HEK293 (cell line): ENCODE data around the gene ITGA7.

Experiments
- CTCF ChIA-PET: fragments of 350-600 bp; formaldehyde crosslinking; extraction: SDS; loops from one replicate; lab custom pipeline; 2021; ENCODE audit warnings: antibody characterized with exemption; lab: Yijun Ruan, JAX
- POLR2A ChIA-PET: fragments of 300-600 bp; formaldehyde crosslinking; extraction: SDS; loops from one replicate; lab custom pipeline; 2020; ENCODE audit warnings: antibody characterized with exemption, inconsistent platforms; lab: Yijun Ruan, JAX
- H3K27ac ChIP-seq: fragments of 200-500 bp; sonication (Bioruptor generic); 2 replicates; pipeline ENCODE4 v1.5.1; 2014; ENCODE audit warnings: low read depth, low read length, control low read depth, inconsistent platforms; ENCODE audit errors: extremely low read depth
- H3K36me3 ChIP-seq, 2 experiments: fragments of 200-500 bp in 1 of 2; sonication (Bioruptor generic) in 1 of 2; 1 replicate in 1 of 2; 2 replicates in 1 of 2; pipeline ENCODE4 v1.5.1; 2014 to 2017; ENCODE audit warnings: inconsistent platforms in 2 of 2, low read length in 2 of 2; ENCODE audit not compliant: control insufficient read depth in 2 of 2, insufficient read depth in 1 of 2
- H3K4me1 ChIP-seq: fragments of 200-500 bp; sonication (Bioruptor generic); 2 replicates; pipeline ENCODE4 v1.5.1; 2014; ENCODE audit warnings: mild to moderate bottlenecking, low read length, inconsistent platforms; ENCODE audit not compliant: control insufficient read depth, insufficient read depth
- H3K4me3 ChIP-seq: 2 replicates; pipeline ENCODE4 v1.5.1; 2011; ENCODE audit warnings: low read depth, mild to moderate bottlenecking, control low read depth, low read length, moderate library complexity
- H3K9me3 ChIP-seq: fragments of 200-500 bp; sonication (Bioruptor generic); 2 replicates; pipeline ENCODE4 v1.5.1; 2014; ENCODE audit warnings: low read depth, low read length, inconsistent platforms; ENCODE audit not compliant: control insufficient read depth, insufficient read depth
- KLF1 ChIP-seq: fragments of 450-650 bp; formaldehyde crosslinking; IDR thresholded peaks from 2 replicates; pipeline ENCODE4 v1.5.1; 2016; ENCODE audit warnings: missing biosample characterization, missing genetic modification characterization
- KLF10 ChIP-seq: fragments of 450-650 bp; IDR thresholded peaks from 2 replicates; pipeline ENCODE4 v1.5.1; 2018; ENCODE audit warnings: missing biosample characterization, mild to moderate bottlenecking, missing genetic modification characterization
- PRDM4 ChIP-seq: fragments of 450-650 bp; formaldehyde crosslinking; IDR thresholded peaks from 2 replicates; pipeline ENCODE4 v1.5.1; 2017; ENCODE audit warnings: missing biosample characterization, missing genetic modification characterization
- REST ChIP-seq: fragments of 450-650 bp; formaldehyde crosslinking; IDR thresholded peaks from 2 replicates; pipeline ENCODE4 v1.5.1; 2016; ENCODE audit warnings: missing biosample characterization, missing genetic modification characterization
- SALL2 ChIP-seq: fragments of 450-650 bp; formaldehyde crosslinking; IDR thresholded peaks from 2 replicates; pipeline ENCODE4 v1.5.0; 2017; ENCODE audit warnings: missing biosample characterization, mild to moderate bottlenecking, missing genetic modification characterization, borderline replicate concordance
- ZNF10 ChIP-seq: fragments of 450-650 bp; formaldehyde crosslinking; IDR thresholded peaks from 2 replicates; pipeline ENCODE4 v1.5.1; 2017; ENCODE audit warnings: missing biosample characterization, missing genetic modification characterization
- ZNF112 ChIP-seq: fragments of 450-650 bp; formaldehyde crosslinking; IDR thresholded peaks from 2 replicates; pipeline ENCODE4 v1.5.0; 2017; ENCODE audit warnings: missing biosample characterization, missing genetic modification characterization
- ZNF138 ChIP-seq: fragments of 450-650 bp; formaldehyde crosslinking; IDR thresholded peaks from 2 replicates; pipeline ENCODE4 v1.5.1; 2016; ENCODE audit warnings: missing biosample characterization, missing genetic modification characterization, borderline replicate concordance
- ZNF140 ChIP-seq: fragments of 450-650 bp; formaldehyde crosslinking; IDR thresholded peaks from 2 replicates; pipeline ENCODE4 v1.5.1; 2016; ENCODE audit warnings: missing biosample characterization, missing genetic modification characterization
- ZNF157 ChIP-seq: fragments of 450-650 bp; formaldehyde crosslinking; IDR thresholded peaks from 2 replicates; pipeline ENCODE4 v1.5.1; 2016; ENCODE audit warnings: missing biosample characterization, missing genetic modification characterization
- ZNF248 ChIP-seq: fragments of 450-650 bp; formaldehyde crosslinking; IDR thresholded peaks from 2 replicates; pipeline ENCODE4 v1.5.1; 2017; ENCODE audit warnings: missing biosample characterization, missing genetic modification characterization
- ZNF274 ChIP-seq, 2 experiments: fragments of 200-500 bp in 1 of 2; fragments of 450-650 bp in 1 of 2; sonication (Bioruptor generic) in 1 of 2; formaldehyde crosslinking in 1 of 2; IDR thresholded peaks; 2 replicates each; pipeline versions ENCODE4 v1.5.1 to v1.6.1; 2014 to 2016; ENCODE audit warnings: borderline replicate concordance in 1 of 2, inconsistent platforms in 1 of 2, low read length in 1 of 2, missing biosample characterization in 1 of 2, missing genetic modification characterization in 1 of 2
- ZNF280D ChIP-seq: fragments of 450-650 bp; formaldehyde crosslinking; IDR thresholded peaks from 2 replicates; pipeline ENCODE4 v1.5.1; 2016; ENCODE audit warnings: missing biosample characterization, missing genetic modification characterization
- ZNF311 ChIP-seq: fragments of 450-650 bp; formaldehyde crosslinking; IDR thresholded peaks from 2 replicates; pipeline ENCODE4 v1.5.1; 2017; ENCODE audit warnings: missing biosample characterization, missing genetic modification characterization, borderline replicate concordance
- ZNF423 ChIP-seq: fragments of 450-650 bp; formaldehyde crosslinking; IDR thresholded peaks from 2 replicates; pipeline ENCODE4 v1.5.1; 2016; ENCODE audit warnings: missing biosample characterization, missing genetic modification characterization
- ZNF510 ChIP-seq: fragments of 450-650 bp; formaldehyde crosslinking; IDR thresholded peaks from 2 replicates; pipeline ENCODE4 v1.5.1; 2018; ENCODE audit warnings: mild to moderate bottlenecking, missing genetic modification characterization, missing biosample characterization; ENCODE audit not compliant: insufficient replicate concordance
- ZNF518A ChIP-seq: fragments of 450-650 bp; formaldehyde crosslinking; conservative IDR thresholded peaks from 2 replicates; pipeline ENCODE4 v1.5.1; 2016; ENCODE audit warnings: low read depth, missing biosample characterization, missing genetic modification characterization
- ZNF658 ChIP-seq: fragments of 450-650 bp; formaldehyde crosslinking; IDR thresholded peaks from 2 replicates; pipeline ENCODE4; 2016; ENCODE audit warnings: missing biosample characterization, missing genetic modification characterization
- ZNF701 ChIP-seq: fragments of 450-650 bp; formaldehyde crosslinking; IDR thresholded peaks from 2 replicates; pipeline ENCODE4 v1.5.1; 2016; ENCODE audit warnings: missing biosample characterization, missing genetic modification characterization
- ZNF707 ChIP-seq: fragments of 450-650 bp; formaldehyde crosslinking; IDR thresholded peaks from 2 replicates; pipeline ENCODE4 v1.5.1; 2016; ENCODE audit warnings: missing biosample characterization, missing genetic modification characterization
- ZNF76 ChIP-seq: fragments of 450-650 bp; formaldehyde crosslinking; IDR thresholded peaks from 2 replicates; pipeline ENCODE4; 2016; ENCODE audit warnings: low read depth, missing biosample characterization, missing genetic modification characterization, borderline replicate concordance
- ZNF776 ChIP-seq: fragments of 450-650 bp; formaldehyde crosslinking; IDR thresholded peaks from 2 replicates; pipeline ENCODE4 v1.5.0; 2017; ENCODE audit warnings: missing biosample characterization, missing genetic modification characterization, borderline replicate concordance
- ZNF837 ChIP-seq: fragments of 450-650 bp; formaldehyde crosslinking; IDR thresholded peaks from 2 replicates; pipeline ENCODE4 v1.5.1; 2016; ENCODE audit warnings: missing biosample characterization, missing genetic modification characterization
- ZSCAN30 ChIP-seq: fragments of 450-650 bp; IDR thresholded peaks from 2 replicates; pipeline ENCODE4 v1.5.1; 2018; ENCODE audit warnings: missing biosample characterization, mild to moderate bottlenecking, missing genetic modification characterization, moderate library complexity

Gene ITGA7

GRCh38 chr12:55696141-55696540, 11.6 kb downstream of the ITGA7 start (continued):
- TF ChIP-seq REST (no peak), ZNF112 (tag by site-specific recombination) (no peak), ZNF658 (tag by site-specific recombination) (no peak), ZNF274 (IDR thresholded peaks at IDR 0.05; ENCODE audit: low read length) (no peak), ZNF274 (tag by site-specific recombination; IDR thresholded peaks at IDR 0.05; ENCODE audit: borderline replicate concordance) (no peak), ZNF707 (tag by site-specific recombination) (no peak), ZNF280D (no peak), ZNF248 (no peak), ZNF157 (no peak)

- no peak overlapping the region for H3K4me3 ChIP-seq
- no peaks in the 10 kb centered on the region for H3K9me3 ChIP-seq
- H3K27ac ChIP-seq, result no peak overlapping the region
- ChIA-PET CTCF (interaction anchor here (1.3 to 1.7 kb wide), 2 partner anchors 11 to 12 kb away, joined by 6 to 7 read pairs; no protein-coding TSS in a partner anchor), POLR2A (interaction anchor here (0.5 to 0.6 kb wide), 2 partner anchors 9 to 36 kb away, joined by 3 to 4 read pairs; no protein-coding TSS in a partner anchor)
- no peaks in the 10 kb centered on the region for H3K4me1 ChIP-seq
- peaks cover 0 to 6% of the 10 kb centered on the region in 2 experiments; a peak in 1 of 3 replicates for H3K36me3 ChIP-seq
- no peak for TF ChIP-seq SALL2 (tag by site-specific recombination)
- no peak for TF ChIP-seq ZNF10 (tag by site-specific recombination)
- no peak for TF ChIP-seq ZNF311 (tag by site-specific recombination)
- TF ChIP-seq ZNF518A (tag by site-specific recombination), result no peak
- TF ChIP-seq ZSCAN30 (tag by site-specific recombination), result no peak
- TF ChIP-seq ZNF423, result no peak
- TF ChIP-seq ZNF138 (tag by site-specific recombination), result no peak
- TF ChIP-seq ZNF510 (tag by site-specific recombination), result no peak
- no peak for TF ChIP-seq ZNF140
- no peak for TF ChIP-seq ZNF837 (tag by site-specific recombination)
- TF ChIP-seq KLF1 (tag by site-specific recombination), result no peak
- TF ChIP-seq ZNF76, result no peak
- TF ChIP-seq PRDM4 (tag by site-specific recombination), result no peak
- no peak for TF ChIP-seq ZNF776 (tag by site-specific recombination)
- no peak for TF ChIP-seq ZNF701 (tag by site-specific recombination)
- no peak for TF ChIP-seq KLF10 (tag by site-specific recombination)
Measured at GRCh38 chr12:55695349-55695748, 12.4 kb downstream of the ITGA7 start.
